HUES64 (cell line): ENCODE data around the gene TSSK1B. TPM values are rescaled to one million over a fixed set of nuclear protein-coding genes. Genes with fewer than 3 reads are reported as not detected.
"Not testable (repeated sequence)": the region's sequence is repeated elsewhere in the genome, so short reads cannot be mapped to it uniquely, and the experiment has no call there.

Experiments
- H3K27ac ChIP-seq: 2 replicates; pipeline ENCODE4 v1.7.0; 2013; ENCODE audit warnings: low read depth, low read length, inconsistent platforms
- H3K27me3 ChIP-seq: 2 replicates; pipeline ENCODE4 v1.6.1; 2013; ENCODE audit warnings: mild to moderate bottlenecking, low read length; ENCODE audit not compliant: insufficient read depth
- H3K36me3 ChIP-seq: 2 replicates; pipeline ENCODE4 v1.6.1; 2013; ENCODE audit warnings: mild to moderate bottlenecking, low read length; ENCODE audit not compliant: insufficient read depth
- H3K4me1 ChIP-seq: 2 replicates; pipeline ENCODE4 v1.6.1; 2013; ENCODE audit warnings: mild to moderate bottlenecking, low read length, moderate library complexity; ENCODE audit not compliant: insufficient read depth
- H3K4me3 ChIP-seq: 2 replicates; pipeline ENCODE4 v1.5.1; 2013; ENCODE audit warnings: mild to moderate bottlenecking, low read length, moderate library complexity
- H3K9ac ChIP-seq: 2 replicates; pipeline ENCODE4 v1.6.1; 2013; ENCODE audit warnings: mild to moderate bottlenecking, low read depth, low read length
- H3K9me3 ChIP-seq: 2 replicates; pipeline ENCODE4 v1.6.1; 2013; ENCODE audit warnings: low read depth, low read length; ENCODE audit not compliant: insufficient read depth
- WGBS: fragments of 150-250, 120-280 bp; methylation state at CpG from one replicate; pipeline ENCODE4 v1.1.7; 2013; ENCODE audit warnings: missing lambda C conversion rate; 5-methylcytosine and 5-hydroxymethylcytosine counted together
- polyA plus RNA-seq, 2 experiments: library from polyadenylated mRNA; stranded (reverse); fragments of 50-300 nt; gene quantifications; one replicate each; pipeline ENCODE4 v1.2.3, GENCODE V29; 2013

TSSK1B gene
- polyA plus RNA-seq (2013, experiment 1 of 2): not detected
- polyA plus RNA-seq (2013, experiment 2 of 2): not detected

- Histone ChIP-seq H3K27ac (no peak within 1 kb of the TSS), H3K9ac (no peak within 1 kb of the TSS), H3K9me3 (no peaks in the 10 kb centered on the region), H3K27me3 (no peaks in the 10 kb centered on the region), H3K4me3 (no peak within 1 kb of the TSS), H3K36me3 (no peaks in the 10 kb centered on the region), H3K4me1 (no peaks in the 10 kb centered on the region)
- WGBS: 77% methylated on average over 3 of the region's 3 CpGs
Observed at GRCh38 chr5:113434889-113435288, at the start of gene TSSK1B. Gene TSSK1B, minus strand, starts transcription at chr5:113434989. Its CDS starts 150 bp downstream, at chr5:113434839.

- H3K9ac ChIP-seq: no peak overlapping the region
- no peaks in the 10 kb centered on the region for H3K9me3 ChIP-seq
- H3K27me3 ChIP-seq: peaks cover 3% of the 10 kb centered on the region; the same call in 1 of the 2 replicates
- 0 out of 2 replicates have a peak, but pooled peaks cover 5% of the 10 kb centered on the region for H3K4me1 ChIP-seq
- 98% methylated on average over 3 of the region's 5 CpGs for WGBS
- no peak overlapping the region for H3K4me3 ChIP-seq
- H3K36me3 ChIP-seq: no peaks in the 10 kb centered on the region
- H3K27ac ChIP-seq: no peak overlapping the region
Observed at GRCh38 chr5:113480243-113480642, 45.5 kb upstream of the TSSK1B start.

GRCh38 chr5:113478691-113479090, 43.9 kb upstream of the TSSK1B start:
- no peak overlapping the region for H3K9ac ChIP-seq

GRCh38 chr5:113474100-113474728, 39.4 kb upstream of the TSSK1B start:
- no peak overlapping the region for H3K9ac ChIP-seq
- H3K27me3 ChIP-seq: no peaks in the 10 kb centered on the region
- no peak overlapping the region for H3K27ac ChIP-seq
- WGBS: 57% methylated on average over 5 of the region's 5 CpGs
- H3K4me3 ChIP-seq: no peak overlapping the region
- H3K36me3 ChIP-seq: no peaks in the 10 kb centered on the region
- H3K9me3 ChIP-seq: peaks cover 12% of the 10 kb centered on the region
- H3K4me1 ChIP-seq: 0 out of 2 replicates have a peak, but pooled peaks cover 9% of the 10 kb centered on the region

More at GRCh38 chr5:113478691-113479090, 43.9 kb upstream of the TSSK1B start:
- no peaks in the 10 kb centered on the region for H3K36me3 ChIP-seq
- H3K4me1 ChIP-seq: 0 out of 2 replicates have a peak, but pooled peaks cover 9% of the 10 kb centered on the region
- no peak overlapping the region for H3K4me3 ChIP-seq
- H3K27me3 ChIP-seq: no peaks in the 10 kb centered on the region
- no peak overlapping the region for H3K27ac ChIP-seq
- WGBS: 93% methylated on average over 2 of the region's 3 CpGs
- no peaks in the 10 kb centered on the region for H3K9me3 ChIP-seq

GRCh38 chr5:113463032-113463431, 28.2 kb upstream of the TSSK1B start:
- Histone ChIP-seq H3K36me3 (no peaks in the 10 kb centered on the region), H3K27ac (no peak overlapping the region), H3K9me3 (no peaks in the 10 kb centered on the region), H3K4me3 (no peak overlapping the region), H3K9ac (no peak overlapping the region), H3K27me3 (no peaks in the 10 kb centered on the region), H3K4me1 (no peaks in the 10 kb centered on the region)

- not testable (repeated sequence) for H3K9ac ChIP-seq, H3K27me3 ChIP-seq, H3K27ac ChIP-seq, H3K4me1 ChIP-seq, H3K36me3 ChIP-seq, H3K9me3 ChIP-seq, H3K4me3 ChIP-seq
- WGBS: 93% methylated on average over 21 of the region's 21 CpGs
Observed at GRCh38 chr5:113457106-113457505, 22.3 kb upstream of the TSSK1B start.

- Histone ChIP-seq H3K36me3 (no peaks in the 10 kb centered on the region), H3K9ac (no peak overlapping the region), H3K27me3 (no peaks in the 10 kb centered on the region), H3K4me3 (no peak overlapping the region), H3K4me1 (no peaks in the 10 kb centered on the region), H3K9me3 (no peaks in the 10 kb centered on the region), H3K27ac (no peak overlapping the region)
- 94% methylated on average over 6 of the region's 6 CpGs for WGBS
Observed at GRCh38 chr5:113452941-113453340, 18.2 kb upstream of the TSSK1B start.

- Histone ChIP-seq H3K27me3 (no peaks in the 10 kb centered on the region), H3K4me3 (no peak overlapping the region), H3K9me3 (no peaks in the 10 kb centered on the region), H3K27ac (no peak overlapping the region), H3K36me3 (no peaks in the 10 kb centered on the region), H3K4me1 (no peaks in the 10 kb centered on the region), H3K9ac (no peak overlapping the region)
- 97% methylated on average over 2 of the region's 2 CpGs for WGBS
Observed at GRCh38 chr5:113451797-113452196, 17.0 kb upstream of the TSSK1B start.

GRCh38 chr5:113450929-113451328, 16.1 kb upstream of the TSSK1B start:
- Histone ChIP-seq H3K9me3 (no peaks in the 10 kb centered on the region), H3K4me3 (no peak overlapping the region), H3K9ac (no peak overlapping the region), H3K27me3 (no peaks in the 10 kb centered on the region), H3K4me1 (no peaks in the 10 kb centered on the region), H3K36me3 (no peaks in the 10 kb centered on the region), H3K27ac (no peak overlapping the region)
- 0% methylated on average over 1 of the region's 2 CpGs for WGBS

- Histone ChIP-seq H3K4me3 (no peak overlapping the region), H3K27ac (no peak overlapping the region), H3K9me3 (no peaks in the 10 kb centered on the region), H3K27me3 (no peaks in the 10 kb centered on the region), H3K9ac (no peak overlapping the region), H3K4me1 (no peaks in the 10 kb centered on the region), H3K36me3 (no peaks in the 10 kb centered on the region)
- WGBS: 87% methylated on average over 2 of the region's 2 CpGs
Observed at GRCh38 chr5:113450462-113450861, 15.7 kb upstream of the TSSK1B start.

GRCh38 chr5:113448252-113448651, 13.5 kb upstream of the TSSK1B start:
- Histone ChIP-seq H3K27ac (no peak overlapping the region), H3K4me3 (no peak overlapping the region), H3K27me3 (no peaks in the 10 kb centered on the region), H3K36me3 (no peaks in the 10 kb centered on the region), H3K4me1 (no peaks in the 10 kb centered on the region), H3K9me3 (no peaks in the 10 kb centered on the region), H3K9ac (no peak overlapping the region)
- WGBS: 91% methylated on average over 3 of the region's 3 CpGs
